Neural progenitor cell (in vitro differentiated cells): Measurements from ENCODE around the gene REEP1. TPM values are rescaled to one million over a fixed set of nuclear protein-coding genes. Genes with fewer than 3 reads are reported as not detected.

Source experiments
- DNase-seq: peaks from one replicate; pipeline ENCODE4 v3.0.0-alpha.2; 2016; ENCODE audit warnings: low spot score
- H2AFZ ChIP-seq: fragments of 200-600 bp; sonication (generic); replicated peaks from 2 replicates; pipeline ENCODE4 v1.6.1; 2016; ENCODE audit warnings: antibody characterized with exemption
- H3F3A ChIP-seq: fragments of 200-600 bp; sonication (generic); 2 replicates; pipeline ENCODE4 v1.6.1; 2016; ENCODE audit warnings: antibody characterized with exemption, low read depth
- H3K27ac ChIP-seq: fragments of 200-600 bp; sonication (generic); 2 replicates; pipeline ENCODE4 v1.5.1; 2016; ENCODE audit warnings: mild to moderate bottlenecking
- H3K27me3 ChIP-seq: fragments of 200-600 bp; sonication (generic); 2 replicates; pipeline ENCODE4 v1.6.1; 2016; ENCODE audit warnings: mild to moderate bottlenecking, moderate library complexity
- H3K36me3 ChIP-seq: fragments of 200-600 bp; sonication (generic); 2 replicates; pipeline ENCODE4 v1.5.1; 2016
- H3K4me1 ChIP-seq: fragments of 200-600 bp; sonication (generic); 2 replicates; pipeline ENCODE4 v1.6.1; 2016; ENCODE audit warnings: mixed run types
- H3K4me2 ChIP-seq: fragments of 200-600 bp; sonication (generic); 2 replicates; pipeline ENCODE4 v1.6.1; 2016
- H3K4me3 ChIP-seq: fragments of 200-600 bp; sonication (generic); 2 replicates; pipeline ENCODE4 v1.5.1; 2016
- H3K79me2 ChIP-seq: fragments of 200-600 bp; sonication (generic); 2 replicates; pipeline ENCODE4 v1.6.1; 2016; ENCODE audit warnings: low read depth
- H3K9ac ChIP-seq: fragments of 200-600 bp; sonication (generic); 2 replicates; pipeline ENCODE4 v1.6.1; 2016
- H3K9me3 ChIP-seq: fragments of 200-600 bp; sonication (generic); 2 replicates; pipeline ENCODE4 v1.5.1; 2016; ENCODE audit warnings: low read depth
- H4K20me1 ChIP-seq: fragments of 200-600 bp; sonication (generic); 2 replicates; pipeline ENCODE4 v1.6.1; 2016; ENCODE audit warnings: low read depth
- H3K27ac Mint-ChIP-seq: 3 replicates; pipeline ENCODE4 v1.8.0; 2021; ENCODE audit warnings: mixed read lengths
- H3K27me3 Mint-ChIP-seq: 2 replicates; pipeline ENCODE4 v1.8.0; 2022; ENCODE audit warnings: low read depth, mild to moderate bottlenecking, inconsistent platforms, moderate library complexity, mixed read lengths; ENCODE audit not compliant: insufficient read depth
- H3K36me3 Mint-ChIP-seq: 3 replicates; pipeline ENCODE4 v1.8.0; 2021; ENCODE audit warnings: mixed read lengths
- H3K4me1 Mint-ChIP-seq: 3 replicates; pipeline ENCODE4 v1.8.0; 2021; ENCODE audit warnings: mixed read lengths
- H3K4me3 Mint-ChIP-seq: 3 replicates; pipeline ENCODE4 v1.8.0; 2021; ENCODE audit warnings: mild to moderate bottlenecking, moderate library complexity, mixed read lengths
- H3K9me3 Mint-ChIP-seq: 3 replicates; pipeline ENCODE4 v1.8.0; 2020; ENCODE audit warnings: mixed read lengths
- EZH2 ChIP-seq: fragments of 200-600 bp; sonication (generic); IDR thresholded peaks from 2 replicates; pipeline ENCODE4 v1.6.1; 2017; ENCODE audit warnings: antibody characterized with exemption, mild to moderate bottlenecking, moderate library complexity
- EZH2phosphoT487 ChIP-seq: fragments of 200-600 bp; sonication (generic); IDR thresholded peaks from 2 replicates; pipeline ENCODE4 v1.6.1; 2017; ENCODE audit warnings: antibody characterized with exemption
- microRNA-seq: library from miRNA; unstranded; fragments of <30 nt; microRNA quantifications from one replicate; pipeline ENCODE4, GENCODE V29; 2016
- small RNA-seq: library from RNA; depleted of rRNA; stranded (forward); fragments of <200 nt; gene quantifications from one replicate; pipeline ENCODE3, GENCODE V24; 2015
- total RNA-seq: library from RNA; depleted of rRNA; stranded (reverse); fragments of >200 nt; gene quantifications from 2 replicates; pipeline ENCODE4 v1.2.3, GENCODE V29; 2015; ENCODE audit warnings: low replicate concordance
- TF ChIP-seq, protein P1 (sequence below): fragments of 200-600 bp; sonication (generic); IDR thresholded peaks from 2 replicates; pipeline ENCODE4 v1.5.1; 2017; ENCODE audit warnings: antibody characterized with exemption, mild to moderate bottlenecking

REEP1 gene
- total RNA-seq, 1 donor from 2014 or later, result 0.88 TPM

DNA sequence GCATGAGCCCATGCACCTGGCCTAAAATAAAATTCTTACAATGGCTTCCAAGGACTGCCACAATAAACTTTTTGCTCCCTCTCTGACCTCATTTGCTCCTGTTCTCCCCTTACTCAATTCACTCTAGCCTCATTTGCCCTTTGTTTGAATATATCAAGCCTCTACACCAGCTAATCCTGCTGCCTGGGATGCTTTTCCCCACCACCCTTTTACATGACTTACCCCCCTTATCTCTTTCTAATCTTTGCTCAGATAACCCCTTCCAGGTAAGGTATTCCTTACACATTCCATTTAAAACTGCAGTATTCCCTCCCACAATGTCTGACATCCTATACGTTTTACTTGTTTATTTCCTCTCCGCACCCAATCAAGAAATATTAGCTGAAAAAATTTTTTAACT is 164.8 kb downstream of the REEP1 start:
- H3K36me3 ChIP-seq, result peaks cover 26% of the 10 kb centered on the region
- no peaks in the 10 kb centered on the region for H3K27me3 ChIP-seq
- DNase-seq, result no peak
- H3K4me2 ChIP-seq, result no peak overlapping the region
- H3F3A ChIP-seq, result no peaks in the 10 kb centered on the region
- H3K27ac Mint-ChIP-seq, result no peak overlapping the region
- H3K4me1 ChIP-seq, result no peaks in the 10 kb centered on the region
- H3K4me3 Mint-ChIP-seq, result no peak overlapping the region
- TF ChIP-seq, protein P1, sequence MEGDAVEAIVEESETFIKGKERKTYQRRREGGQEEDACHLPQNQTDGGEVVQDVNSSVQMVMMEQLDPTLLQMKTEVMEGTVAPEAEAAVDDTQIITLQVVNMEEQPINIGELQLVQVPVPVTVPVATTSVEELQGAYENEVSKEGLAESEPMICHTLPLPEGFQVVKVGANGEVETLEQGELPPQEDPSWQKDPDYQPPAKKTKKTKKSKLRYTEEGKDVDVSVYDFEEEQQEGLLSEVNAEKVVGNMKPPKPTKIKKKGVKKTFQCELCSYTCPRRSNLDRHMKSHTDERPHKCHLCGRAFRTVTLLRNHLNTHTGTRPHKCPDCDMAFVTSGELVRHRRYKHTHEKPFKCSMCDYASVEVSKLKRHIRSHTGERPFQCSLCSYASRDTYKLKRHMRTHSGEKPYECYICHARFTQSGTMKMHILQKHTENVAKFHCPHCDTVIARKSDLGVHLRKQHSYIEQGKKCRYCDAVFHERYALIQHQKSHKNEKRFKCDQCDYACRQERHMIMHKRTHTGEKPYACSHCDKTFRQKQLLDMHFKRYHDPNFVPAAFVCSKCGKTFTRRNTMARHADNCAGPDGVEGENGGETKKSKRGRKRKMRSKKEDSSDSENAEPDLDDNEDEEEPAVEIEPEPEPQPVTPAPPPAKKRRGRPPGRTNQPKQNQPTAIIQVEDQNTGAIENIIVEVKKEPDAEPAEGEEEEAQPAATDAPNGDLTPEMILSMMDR, result no peak
- TF ChIP-seq EZH2 (no peak), EZH2phosphoT487 (no peak)
- H3K9ac ChIP-seq, result no peak overlapping the region
- no peaks in the 10 kb centered on the region for H3K27me3 Mint-ChIP-seq
- no peak overlapping the region for H2AFZ ChIP-seq
- no peak overlapping the region for H3K27ac ChIP-seq
- peaks cover 8% of the 10 kb centered on the region for H4K20me1 ChIP-seq
- no peaks in the 10 kb centered on the region for H3K4me1 Mint-ChIP-seq
- no peaks in the 10 kb centered on the region for H3K9me3 ChIP-seq
- no peak overlapping the region for H3K4me3 ChIP-seq
- H3K9me3 Mint-ChIP-seq, result no peaks in the 10 kb centered on the region
- H3K36me3 Mint-ChIP-seq, result peaks cover 16% of the 10 kb centered on the region
- H3K79me2 ChIP-seq, result no peaks in the 10 kb centered on the region

DNA sequence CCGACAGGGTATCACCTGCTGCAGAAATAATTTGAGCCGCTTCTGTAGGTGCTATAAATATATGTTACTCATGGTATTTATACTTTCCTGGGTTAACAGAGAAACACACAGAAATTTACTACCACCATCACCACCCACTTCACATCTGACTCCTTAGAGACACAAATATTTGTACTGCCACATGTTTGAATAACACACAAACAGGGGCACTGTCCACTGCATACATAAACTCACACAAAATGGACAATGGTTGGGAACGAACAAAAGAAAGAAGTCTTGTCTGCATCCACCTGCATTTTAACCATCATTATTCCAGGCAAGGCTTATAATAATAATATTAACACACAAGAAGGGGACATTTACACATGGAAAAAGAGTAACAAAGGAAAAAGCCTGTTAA is 166.1 kb downstream of the REEP1 start:
- Histone ChIP-seq H3K9ac (no peak overlapping the region), H3K27ac (no peak overlapping the region), H3K4me3 (no peak overlapping the region), H3K9me3 (no peaks in the 10 kb centered on the region), H3K4me1 (no peaks in the 10 kb centered on the region), H4K20me1 (peaks cover 8% of the 10 kb centered on the region), H3K36me3 (peaks cover 26% of the 10 kb centered on the region), H3K27me3 (no peaks in the 10 kb centered on the region), H3K79me2 (no peaks in the 10 kb centered on the region), H2AFZ (no peak overlapping the region), H3K4me2 (no peak overlapping the region), H3F3A (no peaks in the 10 kb centered on the region)
- H3K27ac Mint-ChIP-seq, result no peak overlapping the region
- H3K4me3 Mint-ChIP-seq, result no peak overlapping the region
- peaks cover 15% of the 10 kb centered on the region for H3K36me3 Mint-ChIP-seq
- no peaks in the 10 kb centered on the region for H3K4me1 Mint-ChIP-seq
- DNase-seq, result no peak
- H3K9me3 Mint-ChIP-seq, result no peaks in the 10 kb centered on the region
- TF ChIP-seq, protein P1, result no peak
- TF ChIP-seq EZH2phosphoT487, result no peak
- TF ChIP-seq EZH2, result no peak
- H3K27me3 Mint-ChIP-seq, result no peaks in the 10 kb centered on the region

DNA sequence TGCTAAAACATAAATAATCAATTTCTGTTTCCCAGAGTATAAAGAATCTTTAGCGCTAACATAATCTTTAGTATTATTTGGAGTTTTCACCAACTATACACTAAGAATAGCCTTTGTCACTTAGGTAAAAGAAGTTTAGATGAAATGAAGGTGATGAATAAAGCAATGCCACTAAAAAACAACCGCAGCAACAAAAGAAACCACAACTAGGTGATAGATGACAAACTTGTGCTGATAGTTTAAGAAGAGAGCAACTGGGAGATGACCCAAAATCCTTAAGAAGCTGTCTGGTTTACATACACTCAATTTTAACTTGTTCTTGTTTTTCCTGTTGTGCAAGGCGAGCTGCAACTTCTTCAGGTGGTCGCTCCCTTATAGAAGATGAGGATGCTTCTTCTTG is 167.0 kb downstream of the REEP1 start:
- H3K4me1 Mint-ChIP-seq, result no peaks in the 10 kb centered on the region
- no peak for DNase-seq
- H3K9me3 Mint-ChIP-seq, result no peaks in the 10 kb centered on the region
- Histone ChIP-seq H3K4me3 (no peak overlapping the region), H2AFZ (no peak overlapping the region), H3K27ac (no peak overlapping the region), H3K27me3 (no peaks in the 10 kb centered on the region), H3F3A (no peaks in the 10 kb centered on the region), H3K4me2 (no peak overlapping the region), H3K36me3 (peaks cover 24% of the 10 kb centered on the region), H3K9ac (no peak overlapping the region), H4K20me1 (peaks cover 8% of the 10 kb centered on the region), H3K4me1 (no peaks in the 10 kb centered on the region), H3K9me3 (no peaks in the 10 kb centered on the region), H3K79me2 (no peaks in the 10 kb centered on the region)
- H3K36me3 Mint-ChIP-seq, result peaks cover 14% of the 10 kb centered on the region
- no peak overlapping the region for H3K27ac Mint-ChIP-seq
- TF ChIP-seq, protein P1, result no peak
- TF ChIP-seq EZH2phosphoT487, result no peak
- no peak for TF ChIP-seq EZH2
- H3K4me3 Mint-ChIP-seq, result no peak overlapping the region
- no peaks in the 10 kb centered on the region for H3K27me3 Mint-ChIP-seq

Small RNA genes lying within 50 kb of the gene (microRNA-seq; reads per million reads assigned to microRNA genes)
- not detected for gene MIR4779

Small RNA genes lying within 50 kb of the gene (small RNA-seq; reads per million reads assigned to genes)
- gene MIR4779 (not detected), gene RF00096 (not detected), gene RF00413 (not detected)

Other genes starting within 250 kb of the REEP1 start
- 23.8 and 25.4 TPM in 2 replicates for gene POLR1A, start 231.7 kb downstream of the REEP1 start, total RNA-seq
- gene PTCD3, start 231.4 kb downstream of the REEP1 start, total RNA-seq, result 195 and 269 TPM in 2 replicates
- gene IMMT, start 142.2 kb downstream of the REEP1 start, total RNA-seq, result 71.3 and 93.3 TPM in 2 replicates
- gene MRPL35, start 138.2 kb downstream of the REEP1 start, total RNA-seq, result 24.8 and 38.1 TPM in 2 replicates
- gene KDM3A, start 103.7 kb upstream of the REEP1 start, total RNA-seq, result 63.2 and 84.9 TPM in 2 replicates
- 19.0 and 21.9 TPM in 2 replicates for gene CHMP3, start 225.8 kb upstream of the REEP1 start, total RNA-seq